B cell (primary cell): ENCODE data around the gene ZFHX2. TPM values are rescaled to one million over a fixed set of nuclear protein-coding genes. Genes with fewer than 3 reads are reported as not detected.

ENCODE experiments used
- ATAC-seq: fragments of 200-7000 bp; cut with Tn5 transposase; one replicate; pipeline ENCODE4 v1.10.0; 2021; ENCODE audit warnings: low read depth, mild to moderate bottlenecking, moderate number of reproducible peaks, moderate library complexity
- CTCF ChIA-PET: fragments of 350-600 bp; sonication (Branson Sonifier 250); formaldehyde crosslinking; loops from one replicate; lab custom pipeline; 2021; ENCODE audit warnings: antibody characterized with exemption, inconsistent platforms; lab: Charles Lee
- POLR2A ChIA-PET: fragments of 350-600 bp; sonication (Branson Sonifier 250); formaldehyde crosslinking; loops from one replicate; lab custom pipeline; 2021; ENCODE audit warnings: antibody characterized with exemption; lab: Charles Lee
- DNase-seq: peaks from one replicate; pipeline ENCODE4 v3.0.0; 2013
- H2AFZ ChIP-seq: 2 replicates; pipeline ENCODE4 v1.6.1; 2012; ENCODE audit warnings: mild to moderate bottlenecking, low read depth, low read length; ENCODE audit not compliant: insufficient read depth, poor library complexity, severe bottlenecking
- H3K27ac ChIP-seq, 2 donors: 1 replicate in 1 of 2; 2 replicates in 1 of 2; pipeline ENCODE4 v1.5.1; 2012 to 2013; ENCODE audit warnings: low read length in 2 of 2, mild to moderate bottlenecking in 2 of 2, moderate library complexity in 1 of 2
- H3K27me3 ChIP-seq, 4 experiments: fragments of 200-600 bp in 1 of 4; sonication (generic) in 1 of 4; replicated peaks in 1 of 4; 1 replicate in 2 of 4; 2 replicates in 2 of 4; pipeline versions ENCODE4 v1.6.1 to v1.7.0; 2013 to 2016; ENCODE audit warnings: low read length in 3 of 4, mild to moderate bottlenecking in 2 of 4, mixed read lengths in 1 of 4, moderate library complexity in 1 of 4; ENCODE audit not compliant: insufficient read depth in 4 of 4, control insufficient read depth in 3 of 4; ENCODE audit errors: control extremely low read depth in 1 of 4
- H3K36me3 ChIP-seq, 2 experiments: replicated peaks in 1 of 2; 1 replicate in 1 of 2; 2 replicates in 1 of 2; pipeline versions ENCODE4 v1.6.1 to v1.7.1; 2013; ENCODE audit warnings: low read length in 1 of 2; ENCODE audit not compliant: insufficient read depth in 2 of 2, control insufficient read depth in 1 of 2; ENCODE audit errors: control extremely low read depth in 1 of 2, extremely low read depth in 1 of 2
- H3K4me1 ChIP-seq, 2 donors: fragments of 200-600 bp in 1 of 2; sonication (generic) in 1 of 2; 1 replicate in 1 of 2; 2 replicates in 1 of 2; pipeline versions ENCODE4 v1.5.1 to v1.6.1; 2013 to 2017; ENCODE audit warnings: low read length in 2 of 2; ENCODE audit not compliant: control insufficient read depth in 2 of 2, insufficient read depth in 2 of 2
- H3K4me2 ChIP-seq: replicated peaks from 2 replicates; pipeline ENCODE3; 2012; ENCODE audit warnings: mild to moderate bottlenecking, low read depth, low read length; ENCODE audit not compliant: poor library complexity, severe bottlenecking
- H3K4me3 ChIP-seq, 5 experiments: fragments of 200-600 bp in 1 of 5; sonication (generic) in 1 of 5; 1 replicate in 3 of 5; 2 replicates in 2 of 5; pipeline versions ENCODE4 v1.5.1 to v1.7.0; 2011 to 2016; ENCODE audit warnings: low read length in 4 of 5, mild to moderate bottlenecking in 4 of 5, low read depth in 2 of 5, control low read depth in 1 of 5, moderate library complexity in 1 of 5; ENCODE audit not compliant: insufficient read depth in 1 of 5; ENCODE audit errors: control extremely low read depth in 1 of 5, extremely low read depth in 1 of 5
- H3K79me2 ChIP-seq: fragments of 200-600 bp; sonication (generic); one replicate; pipeline ENCODE4 v1.6.0; 2016; ENCODE audit warnings: low read length; ENCODE audit not compliant: control insufficient read depth, insufficient read depth
- H3K9ac ChIP-seq: fragments of 200-600 bp; sonication (generic); 2 replicates; pipeline ENCODE4 v1.6.1; 2017; ENCODE audit warnings: mild to moderate bottlenecking, low read length, moderate library complexity
- H3K9me3 ChIP-seq, 3 donors: one replicate each; pipeline versions ENCODE4 v1.6.1 to v1.7.1; 2013; ENCODE audit warnings: low read length in 2 of 3; ENCODE audit not compliant: control insufficient read depth in 2 of 3, insufficient read depth in 1 of 3; ENCODE audit errors: control extremely low read depth in 1 of 3
- H4K20me1 ChIP-seq: 2 replicates; pipeline ENCODE4 v1.6.0; 2012; ENCODE audit warnings: mild to moderate bottlenecking, low read length; ENCODE audit not compliant: insufficient read depth, control insufficient read depth, poor library complexity, severe bottlenecking
- H3K27ac Mint-ChIP-seq: one replicate; pipeline ENCODE4 v1.8.0; 2021; ENCODE audit warnings: mixed read lengths
- H3K27me3 Mint-ChIP-seq: one replicate; pipeline ENCODE4 v1.8.0; 2021; ENCODE audit warnings: mixed read lengths
- H3K4me1 Mint-ChIP-seq: one replicate; pipeline ENCODE4 v1.8.0; 2021; ENCODE audit warnings: mixed read lengths
- H3K4me3 Mint-ChIP-seq: one replicate; pipeline ENCODE4 v1.8.0; 2021; ENCODE audit warnings: mixed read lengths
- H3K9me3 Mint-ChIP-seq: one replicate; pipeline ENCODE4 v1.8.0; 2022; ENCODE audit warnings: mixed read lengths; ENCODE audit not compliant: insufficient read depth
- EZH2 ChIP-seq: IDR thresholded peaks from 2 replicates; pipeline ENCODE4 v1.6.1; 2012; ENCODE audit warnings: borderline replicate concordance, low read depth, mild to moderate bottlenecking, moderate library complexity, low read length; ENCODE audit not compliant: insufficient read depth, poor library complexity, severe bottlenecking
- WGBS: methylation state at CpG from one replicate; pipeline ENCODE4 v1.1.5; 2013; ENCODE audit warnings: missing lambda C conversion rate; ENCODE audit not compliant: insufficient coverage; 5-methylcytosine and 5-hydroxymethylcytosine counted together
- intact Hi-C: fragments of 100-400 bp; cut with micrococcal nuclease; formaldehyde crosslinking; loops from one replicate; pipeline ENCODE4 v1.10.0; 2022
- polyA plus RNA-seq: library from polyadenylated mRNA; depleted of rRNA; stranded (reverse); fragments of >200 nt; gene quantifications from 2 replicates; pipeline ENCODE4 v1.2.3, GENCODE V29; 2012
- total RNA-seq, 2 donors: library from RNA; stranded (reverse); fragments of 120-200 nt in 1 of 2; gene quantifications; 1 replicate in 1 of 2; 2 replicates in 1 of 2; pipeline versions ENCODE4 v1.2.3 to v1.2.4, GENCODE V29; 2013 to 2022
- TF ChIP-seq, protein P1 (sequence below): fragments of 200-600 bp; IDR thresholded peaks from one replicate; pipeline ENCODE4 v1.8.0; 2022; ENCODE audit warnings: antibody characterized with exemption, mild to moderate bottlenecking

Gene ZFHX2
- total and polyA plus RNA-seq, 2 donors (not counting 1 experiment from before 2014, with no cell fraction given) = 0.21 to 2.5 TPM

- POLR2A ChIA-PET = interaction anchor here (0.7 to 0.9 kb wide), 2 partner anchors 8 to 246 kb away, joined by 3 to 5 read pairs; partner anchors contain the start of gene PABPN1
- Mint-ChIP-seq H3K27me3 (peaks cover 5% of the 10 kb centered on the region), H3K4me3 (peak overlapping the region; percentile 96), H3K27ac (peak overlapping the region; percentile 96), H3K9me3 (no peaks in the 10 kb centered on the region), H3K4me1 (peaks cover 36% of the 10 kb centered on the region)
- ATAC-seq (no peak), DNase-seq (no peak)
- TF ChIP-seq EZH2 = no peak
- WGBS = 38% methylated on average over 5 of the region's 5 CpGs
- CTCF ChIA-PET = interaction anchor here (1.0 to 9.3 kb wide), 3 partner anchors 9 to 240 kb away, joined by 3 to 61 read pairs (median 24); partner anchors contain the start of gene THTPA
- H3K79me2 ChIP-seq = peaks cover 35% of the 10 kb centered on the region
- peaks cover 0 to 45% of the 10 kb centered on the region in 2 experiments for H3K36me3 ChIP-seq
- no peaks in the 10 kb centered on the region for H3K9me3 ChIP-seq
- H2AFZ ChIP-seq = peak overlapping the region; percentile 89
- intact Hi-C loops = loop anchor here (1.0 to 10.0 kb wide), 7 partner anchors 10 to 876 kb away; partner anchors contain the start of genes HOMEZ, NGDN, PCK2 and SDR39U1
- H3K4me3 ChIP-seq = peak overlapping the region; percentile 56 to 94 (median 80)
- H3K27ac ChIP-seq = peak overlapping the region; percentile 71 to 72
- peaks cover 26% of the 10 kb centered on the region for H4K20me1 ChIP-seq
- H3K4me1 ChIP-seq = peaks cover 15 to 23% of the 10 kb centered on the region in 2 donors
- peaks cover 0 to 6% (median 1%) of the 10 kb centered on the region in 4 experiments for H3K27me3 ChIP-seq
- H3K4me2 ChIP-seq = peak overlapping the region; percentile 76
- H3K9ac ChIP-seq = peak overlapping the region; percentile 82
Observed at GRCh38 chr14:23566778-23567185, 15.2 kb upstream of the ZFHX2 start.

DNA sequence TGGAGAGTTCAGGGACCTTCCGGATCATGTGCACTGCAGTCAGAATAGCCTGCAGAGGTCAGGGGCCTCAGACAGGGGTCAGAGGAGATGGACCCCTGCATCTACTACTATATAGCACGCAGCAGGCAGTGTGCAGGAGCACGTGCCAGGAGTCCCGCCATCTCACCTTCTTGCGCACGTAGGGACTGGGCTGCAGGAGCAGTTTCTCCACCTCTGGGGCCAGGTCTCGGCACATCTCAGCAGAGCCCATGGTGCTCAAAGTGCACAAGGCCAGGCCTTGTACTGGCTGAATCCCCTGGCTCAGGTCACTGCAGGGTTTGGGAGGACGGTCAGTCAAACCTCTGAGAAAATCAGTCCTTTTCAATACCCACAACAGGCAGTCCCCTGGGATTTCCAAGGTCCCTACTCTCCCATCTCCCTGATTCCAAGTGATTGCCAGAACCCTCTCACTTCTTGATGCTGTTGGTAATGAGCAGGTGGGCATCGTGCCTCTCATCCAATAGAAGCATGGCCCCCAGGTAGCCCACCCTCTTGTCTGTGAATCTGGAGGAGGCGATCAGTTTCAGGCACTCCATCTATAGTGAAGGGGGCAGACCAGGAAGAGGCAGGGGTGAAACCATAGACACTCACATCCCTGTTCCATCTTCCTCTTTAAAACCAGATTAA lies 14.7 kb upstream of the ZFHX2 start:
- peak overlapping the region; percentile 89 for H2AFZ ChIP-seq
- H3K27me3 ChIP-seq = peaks cover 0 to 2% (median 0%) of the 10 kb centered on the region in 4 experiments
- peaks cover 15 to 23% of the 10 kb centered on the region in 2 donors for H3K4me1 ChIP-seq
- no peaks in the 10 kb centered on the region for H3K9me3 Mint-ChIP-seq
- no peak for ATAC-seq
- H3K27ac ChIP-seq = peak overlapping the region in 1 of 2 donors; percentile 72
- peak overlapping the region; percentile 76 for H3K4me2 ChIP-seq
- DNase-seq = peak; percentile 10
- CTCF ChIA-PET = interaction anchor here (4.1 to 9.3 kb wide), 2 partner anchors 9 to 88 kb away, joined by 24 to 61 read pairs; partner anchors contain the start of gene THTPA
- POLR2A ChIA-PET = no interaction called here
- peaks cover 36% of the 10 kb centered on the region for H3K4me1 Mint-ChIP-seq
- peak overlapping the region; percentile 96 for H3K4me3 Mint-ChIP-seq
- peaks cover 0 to 50% of the 10 kb centered on the region in 2 experiments for H3K36me3 ChIP-seq
- H3K79me2 ChIP-seq = peaks cover 36% of the 10 kb centered on the region
- peak overlapping the region; percentile 96 for H3K27ac Mint-ChIP-seq
- 97% methylated on average over 7 of the region's 10 CpGs for WGBS
- H3K9ac ChIP-seq = peak overlapping the region; percentile 82
- H3K9me3 ChIP-seq = no peaks in the 10 kb centered on the region
- intact Hi-C loops = loop anchor here (5.0 to 10.0 kb wide), 4 partner anchors 281 to 876 kb away; partner anchors contain the start of genes HOMEZ, PCK2 and SDR39U1
- peak overlapping the region in 2 of 5 experiments; percentile 75 to 94 for H3K4me3 ChIP-seq
- no peak for TF ChIP-seq EZH2
- TF ChIP-seq, protein P1, sequence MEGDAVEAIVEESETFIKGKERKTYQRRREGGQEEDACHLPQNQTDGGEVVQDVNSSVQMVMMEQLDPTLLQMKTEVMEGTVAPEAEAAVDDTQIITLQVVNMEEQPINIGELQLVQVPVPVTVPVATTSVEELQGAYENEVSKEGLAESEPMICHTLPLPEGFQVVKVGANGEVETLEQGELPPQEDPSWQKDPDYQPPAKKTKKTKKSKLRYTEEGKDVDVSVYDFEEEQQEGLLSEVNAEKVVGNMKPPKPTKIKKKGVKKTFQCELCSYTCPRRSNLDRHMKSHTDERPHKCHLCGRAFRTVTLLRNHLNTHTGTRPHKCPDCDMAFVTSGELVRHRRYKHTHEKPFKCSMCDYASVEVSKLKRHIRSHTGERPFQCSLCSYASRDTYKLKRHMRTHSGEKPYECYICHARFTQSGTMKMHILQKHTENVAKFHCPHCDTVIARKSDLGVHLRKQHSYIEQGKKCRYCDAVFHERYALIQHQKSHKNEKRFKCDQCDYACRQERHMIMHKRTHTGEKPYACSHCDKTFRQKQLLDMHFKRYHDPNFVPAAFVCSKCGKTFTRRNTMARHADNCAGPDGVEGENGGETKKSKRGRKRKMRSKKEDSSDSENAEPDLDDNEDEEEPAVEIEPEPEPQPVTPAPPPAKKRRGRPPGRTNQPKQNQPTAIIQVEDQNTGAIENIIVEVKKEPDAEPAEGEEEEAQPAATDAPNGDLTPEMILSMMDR = no peak
- H4K20me1 ChIP-seq = peaks cover 26% of the 10 kb centered on the region
- H3K27me3 Mint-ChIP-seq = no peaks in the 10 kb centered on the region
